Thyroid gland (tissue), 4 donors: Measurements from ENCODE around the gene CDH4.

ENCODE experiments used
- CTCF ChIP-seq, 6 experiments: fragments of 200-600 bp in 3 of 6; fragments of 450-650 bp in 3 of 6; sonication (generic) in 3 of 6; IDR thresholded peaks; one replicate each; pipeline ENCODE4 v1.5.1; 2016 to 2019; ENCODE audit warnings: antibody characterized with exemption in 6 of 6, mild to moderate bottlenecking in 2 of 6, inconsistent platforms in 1 of 6, moderate library complexity in 1 of 6
- POLR2A ChIP-seq, 2 donors: fragments of 450-650 bp; IDR thresholded peaks; one replicate each; pipeline ENCODE4 v1.6.1; 2017; ENCODE audit warnings: antibody characterized with exemption in 2 of 2, mild to moderate bottlenecking in 2 of 2, moderate library complexity in 1 of 2

- TF ChIP-seq CTCF (IDR thresholded peaks at IDR 0.05): no peak
- TF ChIP-seq POLR2A (IDR thresholded peaks at IDR 0.05): no peak
These were observed 657.8 kb downstream of the CDH4 start for GRCh38 chr20:61909821-61910220.
